NCI-H187 (cell line): ENCODE data around the gene RIC1.
"Not testable (repeated sequence)": the region's sequence is repeated elsewhere in the genome, so short reads cannot be mapped to it uniquely, and the experiment has no call there.

Experiments
- DNase-seq, 2 experiments: peaks; one replicate each; lab custom pipeline; 2025; lab: John Stamatoyannopoulos, UW

Gene RIC1

DNA sequence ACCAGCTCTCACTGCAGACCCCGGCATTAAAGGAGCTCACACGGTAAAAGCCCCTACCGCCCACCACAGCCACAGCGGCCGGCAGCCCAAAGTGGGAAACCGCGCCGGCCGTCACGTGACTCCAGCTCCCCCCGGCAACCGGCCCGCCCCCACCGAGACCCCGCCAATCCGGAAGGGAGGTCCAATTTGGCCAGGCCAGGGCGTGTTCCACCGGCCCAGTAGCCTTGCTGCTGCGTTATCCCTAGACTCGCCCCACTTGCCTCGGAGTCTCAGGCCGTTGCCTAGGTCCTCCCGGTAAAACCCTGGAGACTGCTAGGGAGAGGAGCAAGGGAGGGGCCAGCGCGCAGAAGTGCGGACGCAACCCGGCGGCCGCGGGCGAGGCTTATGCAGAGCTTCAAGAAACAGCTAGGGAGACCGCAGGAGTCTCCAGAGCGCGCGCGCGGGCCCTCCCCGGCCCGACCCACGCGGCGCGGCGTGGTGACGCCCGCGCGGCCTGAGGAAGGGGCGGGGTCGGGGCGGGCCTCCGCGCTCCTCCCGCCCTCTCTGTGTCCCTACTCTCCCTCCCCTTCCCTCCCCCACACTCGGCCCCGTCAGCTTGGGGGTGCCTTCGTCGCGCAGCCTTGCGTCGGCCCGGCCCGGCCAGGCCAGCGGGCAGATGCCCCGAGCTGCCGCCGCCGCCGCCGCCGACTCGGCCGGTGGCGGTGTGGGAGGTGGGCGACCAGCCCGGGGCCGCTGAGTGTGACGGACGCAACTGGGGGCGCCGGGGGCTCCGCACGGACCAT is at the start of gene RIC1:
Gene RIC1, plus strand, starts transcription at position 578 of the 782 bp plus-strand sequence. Its CDS starts 203 bp downstream, at position 781.
- peak; percentile 57 to 73 for DNase-seq

DNA sequence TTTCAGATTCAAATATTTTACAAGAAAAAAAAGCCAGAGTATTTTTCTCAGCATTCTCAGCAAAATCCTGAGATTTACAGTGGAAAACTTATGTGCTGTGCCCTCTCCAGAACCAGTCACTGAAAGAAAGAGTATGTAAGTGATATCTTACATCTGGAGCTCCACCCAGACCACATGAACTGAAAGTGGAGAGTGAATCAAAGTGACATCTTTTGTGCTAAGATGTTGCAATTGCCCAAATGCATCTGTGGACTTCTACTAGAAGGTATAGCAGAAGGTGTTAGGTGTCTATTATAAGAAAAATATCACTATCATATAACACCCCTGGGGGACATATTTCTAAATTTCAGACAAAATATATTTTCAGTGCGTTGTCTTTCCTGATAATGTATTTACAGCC is 49.0 kb upstream of the RIC1 start:
- DNase-seq = no peak

DNA sequence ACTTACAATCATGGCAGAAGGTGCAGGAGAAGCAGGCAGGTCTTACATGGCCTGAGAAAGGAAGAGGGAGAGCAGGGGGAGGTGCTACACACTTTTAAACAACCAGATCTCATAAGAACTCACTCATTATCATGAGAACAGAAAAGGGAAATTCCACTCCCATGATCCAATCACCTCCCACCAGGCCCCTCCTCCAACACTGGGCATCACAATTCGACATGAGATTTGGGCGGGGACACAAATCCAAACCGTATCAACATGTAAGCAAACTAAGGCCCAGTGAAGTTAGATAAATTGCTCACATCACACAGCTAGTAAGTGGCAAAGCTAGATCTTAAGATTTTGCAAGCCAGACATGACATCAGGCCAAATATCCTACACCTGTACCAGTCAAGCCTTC is 48.3 kb upstream of the RIC1 start:
- DNase-seq = no peak

DNA sequence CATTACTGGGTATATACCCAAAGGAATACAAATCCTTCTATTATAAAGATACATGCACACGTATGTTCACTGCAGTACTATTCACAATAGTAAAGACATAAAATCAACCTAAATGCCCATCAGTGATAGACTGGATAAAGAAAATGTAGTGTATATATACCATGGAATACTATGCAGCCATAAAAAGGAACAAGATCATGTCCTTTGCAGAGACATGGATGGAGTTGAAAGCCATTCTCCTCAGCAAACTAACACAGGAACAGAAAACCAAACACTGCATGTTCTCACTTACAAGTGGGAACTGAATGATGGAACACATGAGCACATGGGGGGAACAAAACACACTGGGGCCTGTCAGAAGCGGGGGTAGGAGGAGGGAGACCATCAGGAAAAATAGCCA is 47.2 kb upstream of the RIC1 start:
- not testable (repeated sequence) for DNase-seq

DNA sequence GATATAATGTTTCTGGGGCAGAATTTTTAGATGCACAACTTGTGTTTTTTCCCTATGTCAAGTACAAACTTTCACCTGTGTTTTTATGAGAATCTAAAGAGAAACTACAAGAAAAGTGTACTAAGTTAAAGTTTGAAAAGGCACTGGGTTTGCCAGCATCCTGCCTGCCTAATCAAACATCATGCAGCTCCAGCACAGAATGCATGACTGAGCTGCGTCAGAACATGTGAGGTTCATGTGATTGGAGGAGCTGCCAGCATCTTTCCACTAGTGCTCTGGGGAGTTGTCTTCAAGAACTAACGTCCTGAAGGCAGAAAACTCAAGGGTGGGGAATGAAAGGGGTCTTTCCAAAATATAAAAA is 46.1 kb upstream of the RIC1 start:
- DNase-seq = no peak

DNA sequence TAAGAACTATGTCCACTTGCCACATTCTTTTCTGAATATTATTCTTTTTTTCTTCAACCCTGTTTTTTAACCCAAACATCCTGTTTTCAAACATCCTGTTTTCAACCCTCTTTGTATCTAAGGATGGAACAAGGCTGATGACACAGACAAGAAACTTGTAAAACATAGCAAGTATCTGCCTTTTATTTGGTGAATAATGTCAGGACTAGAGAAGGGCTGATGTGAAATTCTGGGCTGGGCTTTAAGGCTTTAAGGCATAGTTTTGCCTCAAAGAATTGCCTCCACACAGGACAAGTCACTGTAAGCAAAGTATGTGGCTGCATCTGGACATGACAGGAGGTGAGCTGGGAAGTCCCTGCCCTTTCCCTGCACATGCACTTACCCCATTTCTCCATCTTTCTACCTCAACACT is 42.5 kb upstream of the RIC1 start:
- no peak for DNase-seq

DNA sequence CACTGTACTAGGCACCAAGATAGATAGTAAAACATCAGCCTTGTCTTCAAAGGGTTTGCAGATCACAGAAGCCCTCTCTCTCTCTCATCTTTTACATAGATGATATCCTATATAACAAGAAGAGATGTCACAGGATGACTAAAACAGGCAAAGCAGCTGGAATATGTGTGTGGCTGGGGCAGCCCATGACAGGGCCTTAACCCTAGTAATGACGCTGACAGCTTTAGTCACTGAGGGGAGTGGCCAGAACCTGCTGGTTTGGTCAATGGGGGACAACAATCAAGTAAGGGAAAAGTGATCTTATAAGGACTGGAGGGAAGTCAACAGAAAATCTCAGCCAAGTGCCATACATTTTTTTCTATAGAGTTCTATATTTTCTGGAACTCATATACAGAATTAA is 41.9 kb upstream of the RIC1 start:
- no peak for DNase-seq

GRCh38 chr9:5592231-5592630 is 36.7 kb upstream of the RIC1 start:
- DNase-seq = no peak

- DNase-seq = no peak
Observed at GRCh38 chr9:5592904-5593303, 36.0 kb upstream of the RIC1 start.

DNA sequence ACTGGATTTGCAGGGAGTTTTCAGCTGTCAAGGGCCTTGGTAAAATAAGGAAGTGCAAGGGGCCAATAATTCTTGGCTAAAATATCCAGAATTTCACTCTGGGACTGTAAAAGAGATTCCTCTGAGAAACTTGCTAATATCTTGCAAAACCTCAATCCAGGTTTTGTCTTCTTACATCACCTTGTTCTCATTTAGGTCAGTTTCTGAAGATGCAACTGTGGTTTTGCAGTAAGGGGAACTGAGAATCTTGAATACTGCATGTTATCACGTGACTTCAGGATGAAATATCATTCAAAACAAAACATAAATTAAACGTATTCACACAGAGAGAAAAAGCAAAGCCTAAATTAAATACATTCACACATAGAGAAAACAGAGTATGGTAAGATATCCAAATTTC is 35.0 kb upstream of the RIC1 start:
- no peak for DNase-seq

GRCh38 chr9:5596173-5596572 is 32.7 kb upstream of the RIC1 start:
- DNase-seq = no peak

- DNase-seq = no peak
Observed at GRCh38 chr9:5608298-5609225, 20.3 kb upstream of the RIC1 start.

DNA sequence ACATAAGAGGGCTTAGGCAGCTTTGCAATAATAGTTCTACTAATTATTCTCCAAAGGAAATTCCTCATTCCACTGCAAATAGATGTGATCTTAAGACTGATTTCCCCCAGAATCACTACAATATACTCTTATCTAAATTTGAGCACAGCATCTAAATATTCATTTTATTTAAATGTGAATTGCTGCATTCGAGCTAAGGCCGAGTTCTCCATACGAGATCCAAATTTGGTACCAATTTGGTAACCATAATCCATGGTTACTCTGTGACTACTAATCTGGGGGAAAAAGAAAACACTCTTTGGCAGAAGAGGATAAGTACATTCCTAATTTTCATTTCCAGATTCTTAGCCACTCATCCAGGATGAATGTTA is 19.7 kb upstream of the RIC1 start:
- no peak for DNase-seq

DNA sequence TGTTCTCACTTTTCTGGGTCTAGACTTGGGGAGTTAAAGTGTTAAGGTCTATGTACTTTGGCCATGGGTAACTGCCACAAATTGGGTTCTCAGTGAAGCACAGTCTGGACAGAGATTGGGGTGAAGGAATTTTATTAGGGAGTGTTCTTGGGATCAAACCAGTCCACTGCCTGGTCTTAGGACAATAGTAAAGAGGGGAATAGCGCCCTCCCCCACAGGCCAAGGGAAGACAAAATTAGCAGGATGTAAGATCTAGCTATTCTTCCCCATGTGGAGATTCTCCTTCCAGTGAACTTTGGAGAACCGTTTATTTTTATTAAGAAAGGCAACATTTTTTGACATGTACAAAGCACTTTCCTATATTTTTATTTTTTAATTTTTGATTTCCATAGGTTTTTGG is 18.4 kb upstream of the RIC1 start:
- no peak for DNase-seq

GRCh38 chr9:5611321-5612184 is 17.4 kb upstream of the RIC1 start:
- no peak for DNase-seq

DNA sequence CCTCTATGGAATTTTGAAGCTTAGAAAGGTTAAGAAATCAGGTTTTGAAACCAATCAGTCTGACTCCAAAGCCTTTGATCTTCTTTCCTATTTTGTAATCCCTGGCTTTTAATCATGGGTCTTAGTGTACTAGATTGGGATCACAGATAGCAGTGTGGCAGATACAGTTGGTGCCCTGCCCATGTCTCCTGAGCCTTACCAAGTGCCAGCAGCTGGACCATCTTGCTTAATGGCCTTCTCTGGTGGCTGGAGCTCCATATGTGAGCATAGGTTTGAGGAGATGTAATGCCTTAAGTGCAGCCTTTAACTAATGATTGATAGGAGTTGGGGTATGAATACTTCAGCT is 16.7 kb upstream of the RIC1 start:
- no peak for DNase-seq

GRCh38 chr9:5614192-5614591 is 14.7 kb upstream of the RIC1 start:
- DNase-seq = no peak

DNA sequence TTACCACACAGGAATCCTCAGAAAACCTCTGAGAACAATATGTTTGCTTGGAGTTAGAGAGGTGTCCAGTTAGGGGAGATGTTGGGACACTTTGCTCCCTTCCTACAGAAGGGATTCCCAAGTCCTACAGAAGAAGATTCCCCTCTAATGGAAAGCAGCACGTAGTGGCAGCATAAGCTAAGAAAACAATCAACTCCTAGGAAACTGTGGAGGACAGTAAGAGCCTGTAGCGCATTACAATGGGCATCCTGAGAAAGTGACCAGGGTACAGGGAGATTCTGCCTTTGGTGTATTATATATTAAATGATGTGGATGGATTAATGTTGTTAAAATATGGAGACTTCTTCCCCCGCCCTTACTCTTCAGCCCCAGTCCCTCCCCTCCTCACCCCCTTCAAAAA is 13.9 kb upstream of the RIC1 start:
- no peak for DNase-seq

- no peak for DNase-seq
Observed at GRCh38 chr9:5617749-5618148, 11.2 kb upstream of the RIC1 start.

DNA sequence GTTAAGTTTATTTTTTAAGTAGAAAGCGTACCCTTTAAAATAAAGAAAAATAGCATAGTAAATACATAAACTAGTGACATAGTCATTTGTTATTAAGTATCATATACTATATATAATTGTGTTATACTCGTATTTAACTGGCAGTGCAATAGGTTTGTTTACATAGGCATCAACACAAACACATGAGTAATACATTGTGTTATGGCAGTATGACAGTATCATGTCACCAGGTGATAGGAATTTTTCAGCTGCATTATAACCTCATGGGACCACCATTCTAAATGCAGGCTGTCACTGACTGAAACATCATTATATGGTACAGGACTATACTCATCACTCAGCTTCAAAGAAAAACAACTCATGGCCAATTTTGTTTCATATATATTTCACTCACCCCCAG is 8.4 kb upstream of the RIC1 start:
- DNase-seq = no peak

DNA sequence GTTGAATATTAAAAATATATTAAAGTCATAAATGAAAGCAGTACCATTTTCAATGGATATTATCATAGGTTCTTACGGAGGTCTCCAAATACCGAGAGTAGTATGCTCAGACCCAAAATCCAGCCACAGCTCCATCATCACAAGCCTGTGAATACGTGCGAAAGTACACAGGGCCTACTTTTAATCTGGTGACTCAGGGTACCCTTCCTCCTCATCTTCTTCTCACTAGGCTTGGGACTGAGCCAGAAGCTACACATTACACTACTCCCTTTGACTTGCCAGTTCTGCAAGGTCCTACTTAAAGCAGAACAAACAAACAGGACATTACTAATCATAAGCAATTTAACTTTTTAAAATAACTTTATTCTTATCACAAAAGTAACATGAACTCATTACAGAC is 7.6 kb upstream of the RIC1 start:
- no peak for DNase-seq

- no peak for DNase-seq
Observed at GRCh38 chr9:5622016-5622415, 6.9 kb upstream of the RIC1 start.

DNA sequence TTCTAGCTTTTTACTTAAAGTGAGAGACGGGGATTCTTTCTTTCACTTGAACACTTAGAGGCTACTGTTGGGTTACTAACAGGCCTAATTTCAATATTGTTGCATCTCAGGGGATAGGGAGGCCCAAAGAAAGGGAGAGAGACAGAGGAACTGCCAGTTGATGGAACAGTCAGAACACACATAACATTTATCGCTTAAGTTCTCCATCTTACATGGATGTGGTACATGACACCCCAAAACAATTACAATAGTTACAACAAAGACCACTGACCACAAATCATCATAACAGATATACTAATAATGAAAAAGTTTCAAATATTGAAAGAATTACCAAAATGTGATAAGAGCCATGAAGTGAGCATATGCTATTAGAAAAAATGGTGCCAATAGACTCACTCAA is 4.3 kb upstream of the RIC1 start:
- no peak for DNase-seq
